ENCODE data around the gene FOXC2.

The FOXC2 gene

DNA sequence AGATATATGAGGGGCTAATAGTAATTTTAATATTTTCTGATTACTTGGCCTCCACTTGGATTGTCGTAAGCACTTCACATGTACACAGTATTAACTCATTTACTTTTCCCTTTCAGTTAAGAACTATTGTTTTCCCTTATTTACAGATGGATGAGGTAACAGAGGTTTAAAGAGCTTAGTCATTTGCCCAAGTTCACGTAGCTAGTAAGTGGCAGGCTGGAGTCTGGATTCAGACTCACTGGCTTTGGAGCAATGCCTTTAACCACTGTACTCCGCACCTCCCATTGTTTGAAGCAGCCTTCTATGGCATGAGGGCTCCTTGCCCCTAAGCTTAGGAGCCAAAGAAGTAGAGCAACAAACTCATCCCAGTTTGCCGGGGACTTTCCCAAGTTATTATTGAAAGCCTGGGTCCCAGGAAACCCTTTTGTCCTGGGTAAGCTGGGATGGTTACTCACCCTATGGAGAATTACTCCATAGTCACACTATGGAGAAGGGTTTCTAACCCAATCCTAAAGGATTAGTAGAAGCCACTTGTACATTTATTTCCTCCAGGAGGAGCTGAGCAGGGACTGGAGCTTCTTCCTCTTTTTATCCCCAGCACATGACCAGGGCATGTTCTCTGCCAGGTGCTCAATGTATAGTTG, 24.0 kb downstream of the FOXC2 start:
- no peak for DNase-seq (ENCODE audit: low spot score)

DNA sequence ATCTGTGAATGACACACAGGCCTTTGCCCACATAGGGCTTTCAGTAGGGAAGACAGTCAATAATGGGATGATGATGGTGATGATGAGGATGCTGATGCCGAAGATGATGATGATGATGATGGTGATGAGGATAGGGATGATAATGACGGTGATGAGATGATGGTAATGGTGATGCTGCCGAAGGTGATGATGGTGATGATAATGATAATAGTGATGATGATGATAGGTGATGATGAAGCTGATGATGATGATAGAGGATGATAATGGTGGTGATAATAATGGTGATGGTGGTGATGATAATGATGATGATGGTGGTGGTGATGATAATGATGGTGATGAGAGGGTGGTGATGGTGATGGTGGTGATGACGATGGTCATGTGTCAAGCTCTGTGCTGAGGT, 24.6 kb downstream of the FOXC2 start:
- no peak for DNase-seq (ENCODE audit: low spot score)

DNA sequence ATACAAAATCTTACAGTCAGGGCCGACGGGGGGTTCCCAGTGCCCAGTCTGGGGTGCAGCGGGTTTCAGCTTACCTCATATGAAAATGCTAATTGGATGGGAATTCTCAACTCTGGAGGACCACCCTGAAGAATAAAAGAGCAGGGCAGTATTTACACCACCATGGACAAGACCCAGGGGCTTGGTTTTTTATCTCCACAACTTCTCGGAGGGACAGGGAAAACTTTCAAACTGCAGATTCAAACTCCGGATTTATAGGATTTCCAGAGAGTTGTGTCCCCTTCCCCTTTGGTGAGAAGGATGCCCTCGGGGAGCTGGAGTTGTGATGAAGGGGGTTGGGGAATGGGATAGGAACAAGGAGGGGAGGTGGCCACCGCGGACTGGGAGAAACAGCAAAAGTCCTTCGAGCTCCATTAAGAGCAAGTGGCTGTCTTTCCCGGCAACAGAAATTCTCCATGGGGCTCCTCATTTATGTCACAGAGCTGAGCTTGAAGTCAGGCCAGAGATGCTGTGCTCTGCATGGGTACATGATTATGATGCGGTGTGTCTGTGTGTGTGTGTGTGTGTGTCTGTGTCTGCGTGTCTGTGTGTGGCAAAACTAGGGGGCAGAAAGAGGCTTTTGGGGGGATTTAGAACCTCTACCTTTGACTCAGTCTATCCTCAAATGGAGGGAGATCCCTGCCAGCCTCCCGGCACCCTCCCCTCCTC, 27.4 kb downstream of the FOXC2 start:
- no peak for DNase-seq (ENCODE audit: low spot score)

DNA sequence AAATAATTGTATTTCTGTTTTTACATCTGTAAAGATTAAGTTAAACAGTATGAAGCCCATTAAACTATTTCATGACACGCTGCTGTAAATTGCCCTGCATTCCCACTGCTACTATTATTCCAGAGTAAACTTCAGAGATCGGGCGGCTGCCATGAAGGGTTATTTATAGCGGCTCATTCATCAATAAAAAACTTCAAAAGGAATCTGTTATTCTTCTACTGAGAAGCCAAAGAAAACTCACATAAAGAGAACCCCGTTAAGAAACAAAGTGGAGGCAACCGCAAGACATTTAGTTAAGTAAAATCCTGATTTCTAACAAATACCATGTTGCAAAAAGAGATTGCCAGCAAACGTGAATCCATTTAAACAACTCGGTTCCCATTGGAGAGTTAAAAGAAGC, 28.1 kb downstream of the FOXC2 start:
- no peak for DNase-seq (ENCODE audit: low spot score)

DNA sequence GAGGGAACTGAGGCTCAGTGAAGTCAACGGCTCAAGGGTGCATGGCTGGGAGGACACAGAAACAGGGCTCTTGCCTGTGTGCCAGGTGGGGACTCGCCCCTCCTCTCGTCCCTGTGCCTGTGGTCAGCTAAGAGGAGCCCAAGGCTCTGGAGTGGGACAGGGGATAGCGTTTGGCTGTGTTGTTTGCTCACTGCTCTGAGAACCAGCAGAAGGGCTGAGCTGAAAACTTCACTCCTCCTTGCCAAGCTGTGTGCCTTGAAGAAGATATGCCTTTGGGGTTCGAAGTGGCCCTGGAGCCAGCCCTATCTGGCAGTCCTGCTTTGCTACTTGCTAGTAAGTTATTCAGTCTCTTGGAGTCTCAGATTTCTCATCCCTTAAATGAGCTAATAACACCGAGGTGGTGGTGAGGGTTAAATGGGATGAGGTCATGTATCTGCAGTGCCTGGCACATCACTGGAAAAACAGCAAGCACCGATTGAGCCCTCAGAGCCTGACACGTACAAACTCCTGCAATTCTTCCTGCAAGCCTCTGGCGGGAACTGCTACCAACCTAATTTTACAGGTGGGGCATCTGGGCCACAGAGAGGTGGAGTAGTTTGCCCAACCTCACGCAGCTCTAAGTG, 29.5 kb downstream of the FOXC2 start:
- no peak for DNase-seq (ENCODE audit: low spot score)

DNA sequence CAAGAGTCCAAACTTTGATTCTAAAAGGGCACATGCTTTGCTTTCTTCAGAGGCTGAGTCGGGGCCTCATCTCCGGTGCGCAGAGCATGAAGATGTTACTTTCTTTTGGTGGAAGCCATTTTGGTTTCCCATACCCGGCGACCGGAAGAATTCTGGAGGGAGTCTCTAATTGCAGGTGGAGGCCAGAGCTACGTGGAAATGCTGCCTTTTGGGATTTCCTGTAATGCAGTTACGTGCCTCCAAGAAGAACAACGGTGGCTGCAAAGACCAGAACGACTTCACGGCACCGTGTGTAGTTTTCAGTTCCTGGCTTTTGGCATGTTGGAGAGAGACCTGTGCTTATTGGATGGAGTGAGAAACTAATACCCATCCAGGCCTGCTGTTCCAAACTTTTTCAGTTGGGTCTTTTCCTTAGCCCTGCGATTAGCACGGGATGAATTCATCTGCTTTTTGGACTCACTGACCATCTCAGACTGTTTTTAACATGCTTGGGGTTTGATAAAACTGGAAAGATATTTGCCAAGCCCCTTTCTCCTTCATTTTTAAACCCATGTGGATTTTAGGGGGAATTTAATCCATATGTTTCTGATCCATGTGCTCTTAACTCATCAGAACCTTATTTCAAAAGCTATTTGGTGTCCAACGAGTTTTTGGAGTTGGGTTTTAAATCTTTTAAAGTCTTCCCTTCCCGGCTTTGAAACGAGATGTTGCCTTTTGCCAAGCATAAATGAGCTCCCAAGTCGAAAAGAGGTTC, 30.7 kb downstream of the FOXC2 start:
- no peak for DNase-seq (ENCODE audit: low spot score)

DNA sequence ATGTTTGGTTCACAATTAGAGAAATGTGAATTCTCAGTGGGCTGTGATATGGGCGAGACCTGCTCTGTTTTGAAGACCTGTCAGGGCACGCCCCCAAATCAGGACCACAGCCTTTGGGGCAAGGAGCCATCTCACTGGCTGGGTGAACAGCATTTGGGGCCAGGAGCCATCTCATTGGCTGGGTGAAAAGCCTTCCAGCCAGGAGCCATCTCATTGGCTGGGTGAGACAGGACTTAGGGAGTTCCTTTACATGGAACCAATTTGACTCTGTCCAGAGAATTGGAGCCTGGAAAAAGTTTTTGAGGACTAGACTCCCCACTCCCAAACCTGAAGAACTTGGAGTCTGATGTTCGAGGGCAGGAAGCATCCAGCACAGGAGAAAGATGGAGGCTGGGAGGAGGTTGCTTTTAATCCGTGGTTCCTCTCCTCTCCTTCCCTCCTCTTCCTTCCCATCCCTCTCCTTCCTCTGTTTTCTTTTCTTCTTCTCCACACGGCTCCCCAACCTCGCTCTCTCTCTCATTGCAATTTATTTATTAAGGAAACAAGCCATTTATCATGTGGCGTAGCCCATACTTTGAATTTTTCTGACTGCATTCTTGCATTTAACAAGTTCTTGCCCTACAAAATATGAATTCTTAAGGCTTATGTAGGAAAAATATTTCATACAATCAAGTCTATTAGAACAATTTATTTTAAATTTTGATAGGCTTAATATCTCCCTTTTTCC, 31.4 kb downstream of the FOXC2 start:
- DNase-seq (ENCODE audit: low spot score) = peak; percentile 61

DNA sequence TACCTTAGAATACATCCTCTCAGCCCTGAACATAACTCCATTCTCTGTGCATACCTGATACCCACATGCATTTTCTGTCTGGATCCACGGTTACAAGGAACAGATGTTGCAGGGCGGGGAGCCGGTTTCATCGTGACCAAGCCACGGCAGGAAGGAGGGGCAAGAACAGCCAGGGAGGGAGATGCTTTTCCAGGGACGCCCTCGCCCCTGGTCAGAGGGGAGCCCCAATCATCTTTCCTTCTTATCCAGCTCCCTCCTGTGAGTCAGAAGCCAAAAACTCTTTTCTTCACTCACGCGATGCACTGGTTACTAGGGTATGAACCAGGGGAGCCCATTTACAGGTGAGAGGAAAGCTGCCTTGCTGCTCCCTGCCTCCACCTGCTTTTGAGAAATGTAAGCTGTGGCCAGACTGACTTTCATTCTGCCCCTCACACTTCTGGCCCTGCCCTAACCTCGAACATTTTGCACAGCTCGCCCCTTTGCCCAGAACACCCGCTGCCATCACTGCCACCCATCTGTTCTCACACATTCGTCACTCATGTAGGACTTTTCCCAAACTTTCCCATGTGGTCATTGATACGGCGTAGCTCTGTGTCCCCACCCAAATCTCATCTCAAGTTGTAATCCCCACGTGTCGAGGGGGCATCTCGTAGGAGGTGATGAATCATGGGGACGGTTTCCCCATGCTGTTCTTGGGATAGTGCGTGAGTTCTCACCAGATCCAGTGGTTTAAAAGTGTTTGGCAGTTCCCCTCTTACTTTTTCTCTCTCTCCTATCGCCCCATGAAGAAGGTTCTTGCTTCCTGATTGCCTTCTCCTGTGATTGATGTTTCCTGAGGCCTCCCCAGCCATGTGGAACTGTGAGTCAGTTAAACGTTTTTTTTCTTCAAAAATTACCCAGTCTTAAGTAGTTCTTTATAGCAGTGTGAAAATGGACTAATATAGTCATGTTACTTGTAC, 32.3 kb downstream of the FOXC2 start:
- DNase-seq (ENCODE audit: low spot score) = no peak

DNA sequence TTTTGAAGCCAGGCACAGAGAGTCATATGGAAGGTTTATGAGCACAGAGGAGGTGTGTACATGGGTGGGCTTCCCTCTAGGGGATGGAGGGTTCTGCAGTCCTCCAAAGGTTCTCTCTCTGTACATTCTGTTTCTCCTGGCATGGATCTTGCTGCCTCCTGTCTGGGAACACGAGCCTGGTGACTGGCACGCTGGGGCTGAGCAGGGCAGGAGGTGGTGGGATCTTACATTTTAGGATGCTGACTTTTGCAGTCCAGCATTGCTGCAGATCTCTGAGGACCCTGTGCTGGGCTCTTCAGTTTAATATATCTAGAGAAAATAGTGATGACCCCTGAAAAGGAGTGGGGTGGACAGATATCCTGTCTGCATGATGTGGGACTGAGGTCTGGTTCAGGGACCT, 34.7 kb downstream of the FOXC2 start:
- DNase-seq (ENCODE audit: low spot score) = no peak

DNA sequence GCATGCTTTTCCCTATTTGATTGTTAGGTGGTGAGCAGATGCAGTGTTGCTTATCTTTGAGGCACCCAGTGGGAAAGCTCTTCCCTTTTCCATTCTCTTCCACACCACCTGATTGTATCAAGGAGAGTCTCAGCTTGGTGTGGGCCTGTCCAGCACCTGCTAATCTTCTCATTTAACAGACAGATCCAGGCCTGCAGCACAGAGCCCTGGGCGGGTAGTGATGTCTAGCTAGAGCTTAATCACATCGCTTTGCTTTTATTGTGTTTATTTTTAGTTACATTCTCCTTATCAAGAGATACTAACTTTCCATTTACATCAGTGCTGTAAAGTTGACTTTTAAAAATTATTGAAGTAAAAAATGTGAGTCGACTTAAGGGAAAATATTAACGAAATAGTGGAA, 35.9 kb downstream of the FOXC2 start:
- no peak for DNase-seq (ENCODE audit: low spot score)

DNA sequence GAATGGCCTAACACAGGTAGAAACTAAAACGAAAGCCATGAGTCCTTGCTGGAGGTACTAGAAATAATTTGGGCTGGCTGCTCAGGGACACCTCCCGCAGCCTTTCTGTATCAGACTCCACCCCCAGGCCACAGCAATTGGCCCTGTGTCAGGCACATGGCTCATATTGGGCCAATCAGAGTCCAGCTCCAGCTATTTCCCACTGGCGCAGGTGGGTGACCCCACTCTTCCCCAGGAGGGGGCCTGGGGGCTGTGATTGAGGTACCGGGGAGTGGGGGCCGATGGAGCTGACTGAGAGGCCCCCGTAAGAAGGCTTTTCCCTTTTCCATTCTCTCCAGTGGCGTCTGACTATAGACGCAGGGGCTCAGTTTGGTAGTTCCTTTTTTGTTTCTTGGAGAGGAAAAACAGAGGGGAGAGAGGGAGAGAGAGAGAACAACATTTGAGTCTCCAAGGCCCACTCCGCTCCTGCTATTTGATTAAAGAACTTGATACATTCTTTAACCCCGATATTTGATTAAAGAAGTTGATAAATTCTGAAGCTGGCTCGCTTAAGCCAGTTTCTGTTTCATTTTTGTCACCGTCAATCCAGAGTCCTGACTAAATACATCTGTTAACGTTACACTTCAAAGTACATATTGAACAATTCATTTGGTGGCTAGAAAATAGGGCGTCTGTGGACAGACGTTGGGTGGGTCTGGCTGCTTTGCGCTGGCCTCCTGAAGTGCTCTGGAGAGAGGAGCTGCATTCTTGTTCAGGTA, 38.0 kb downstream of the FOXC2 start:
- peak; percentile 46 for DNase-seq (ENCODE audit: low spot score)

DNA sequence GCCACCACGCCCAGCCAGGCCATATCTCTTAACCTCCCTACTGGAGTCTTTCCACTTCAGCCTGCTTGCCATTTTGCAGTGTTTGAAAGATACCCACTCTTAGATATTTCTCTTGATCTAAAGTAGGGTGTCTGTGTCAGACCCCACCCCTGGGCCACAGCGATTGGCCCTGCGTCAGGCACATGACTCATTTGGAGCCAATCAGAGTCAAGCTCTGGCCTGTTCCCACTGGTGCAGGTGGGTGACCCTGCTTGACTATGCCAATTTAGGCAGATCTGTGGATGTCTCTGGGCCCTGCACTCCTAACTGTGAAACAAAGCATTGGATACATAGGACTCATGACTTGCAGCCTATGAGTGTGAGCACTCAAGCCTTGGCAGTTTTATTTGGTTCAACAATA, 39.3 kb downstream of the FOXC2 start:
- DNase-seq (ENCODE audit: low spot score) = peak; percentile 34

DNA sequence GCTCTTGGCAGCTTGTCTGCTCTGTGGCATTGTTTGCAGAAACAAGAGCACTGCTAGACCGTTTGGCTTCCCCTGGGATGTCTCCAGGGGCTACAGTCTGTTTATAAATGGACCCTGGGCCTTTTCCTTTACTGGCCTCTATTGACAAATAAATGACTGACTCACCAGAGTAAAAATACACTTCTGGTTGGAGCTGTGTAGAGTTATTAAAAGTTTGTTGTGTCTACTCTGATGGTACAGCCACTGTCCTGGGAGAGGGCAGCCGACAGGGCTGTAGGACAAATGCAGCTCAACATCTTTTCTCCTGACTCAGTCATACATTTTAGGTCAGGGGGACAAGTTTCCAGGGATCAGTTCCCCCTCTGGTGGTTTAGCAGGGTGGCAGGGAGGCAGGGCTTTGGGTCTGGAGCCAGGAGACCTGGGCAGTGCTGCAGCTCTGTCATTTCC, 41.7 kb downstream of the FOXC2 start:
- DNase-seq (ENCODE audit: low spot score) = no peak

DNA sequence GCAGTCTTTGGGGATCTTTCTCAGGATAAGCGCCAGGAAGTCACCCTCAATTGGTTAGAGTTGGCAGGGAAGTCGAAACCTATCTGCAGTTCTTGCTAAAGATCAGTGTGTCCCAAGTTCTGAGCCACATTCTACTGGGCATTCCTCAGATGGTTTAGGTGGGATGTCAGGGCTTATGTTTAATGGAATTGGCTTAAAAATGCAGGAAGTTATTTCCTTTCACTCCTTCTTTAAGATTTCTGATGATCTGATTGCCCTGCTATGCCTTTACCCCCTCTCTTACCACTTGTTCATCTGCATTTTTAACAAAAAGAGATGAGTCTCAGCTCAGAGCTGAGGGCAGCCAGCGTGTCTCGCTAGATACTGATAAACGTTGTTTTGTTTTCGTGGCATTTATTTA, 42.5 kb downstream of the FOXC2 start:
- DNase-seq (ENCODE audit: low spot score) = no peak

DNA sequence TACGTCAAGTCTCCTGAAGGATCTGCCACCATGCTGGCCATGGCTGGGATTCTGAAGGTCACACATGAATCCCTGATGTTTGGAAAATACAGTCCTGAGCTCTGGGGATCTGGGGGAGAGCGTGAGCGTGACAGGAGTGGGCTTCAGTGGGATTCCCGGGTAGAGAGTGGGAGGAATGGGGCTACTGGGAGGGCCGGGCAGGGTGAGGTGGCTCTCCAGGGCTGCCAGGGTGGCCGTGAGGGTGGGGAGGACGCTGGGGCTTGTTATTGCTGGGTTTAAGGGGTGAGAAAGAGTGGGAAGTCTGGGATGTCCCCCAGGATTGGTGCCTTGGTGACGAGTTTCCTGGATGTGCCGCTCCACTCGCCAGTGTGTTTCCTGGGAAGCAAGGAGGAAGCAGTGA, 43.0 kb downstream of the FOXC2 start:
- DNase-seq (ENCODE audit: low spot score) = no peak

DNA sequence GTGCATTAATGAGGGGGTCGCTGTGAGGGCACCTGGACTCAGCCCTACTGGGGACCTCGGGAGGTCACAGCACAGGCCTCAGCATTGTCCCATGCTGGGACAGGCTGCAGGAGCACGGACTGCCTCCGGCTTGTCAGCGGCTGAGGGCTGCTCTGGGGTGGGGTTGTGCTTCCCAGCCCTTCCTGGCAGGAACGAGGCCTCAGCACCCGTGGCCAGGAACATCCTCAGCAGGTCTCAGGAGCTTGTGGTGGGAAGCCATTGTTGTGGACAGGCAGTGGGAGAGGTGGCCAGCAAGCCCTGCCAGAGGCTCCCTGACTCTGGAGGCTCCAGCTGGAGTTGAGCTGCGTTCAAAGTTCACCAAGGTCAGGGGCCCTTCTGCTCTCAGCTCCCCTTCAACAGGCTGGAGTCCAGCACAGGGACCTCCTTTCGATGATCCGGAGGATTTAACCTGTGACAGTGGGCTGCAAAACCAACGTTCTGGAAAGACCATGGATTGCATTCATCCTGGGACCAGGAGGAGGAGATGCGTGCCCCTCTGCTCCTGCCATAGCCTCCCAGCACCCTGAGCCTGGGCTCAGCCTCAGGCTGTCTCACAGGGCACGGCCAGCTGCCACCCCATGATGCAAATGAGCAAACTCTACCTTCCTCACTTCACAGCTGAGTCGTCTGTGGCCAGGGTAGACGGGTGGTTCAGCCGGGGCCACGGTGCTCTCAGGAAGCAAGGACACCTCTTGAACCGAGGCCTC, 44.3 kb downstream of the FOXC2 start:
- DNase-seq (ENCODE audit: low spot score) = no peak

DNA sequence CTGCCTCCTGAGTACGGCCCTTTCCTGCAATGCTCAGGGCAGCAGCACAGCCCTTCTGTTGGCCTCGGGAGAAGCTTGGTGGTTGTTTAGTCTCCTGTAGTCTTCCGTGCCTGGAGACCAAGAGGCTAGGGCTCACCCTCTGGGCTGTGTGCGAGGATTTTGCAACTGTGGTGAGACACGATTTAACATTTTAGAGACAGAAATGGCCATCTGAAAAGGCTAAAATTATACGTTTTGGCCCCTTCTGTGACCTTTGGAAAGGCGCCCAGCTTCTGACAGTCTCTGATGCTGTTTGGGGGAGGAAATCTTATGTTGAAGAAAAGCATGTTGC, 44.9 kb downstream of the FOXC2 start:
- no peak for DNase-seq (ENCODE audit: low spot score)

DNA sequence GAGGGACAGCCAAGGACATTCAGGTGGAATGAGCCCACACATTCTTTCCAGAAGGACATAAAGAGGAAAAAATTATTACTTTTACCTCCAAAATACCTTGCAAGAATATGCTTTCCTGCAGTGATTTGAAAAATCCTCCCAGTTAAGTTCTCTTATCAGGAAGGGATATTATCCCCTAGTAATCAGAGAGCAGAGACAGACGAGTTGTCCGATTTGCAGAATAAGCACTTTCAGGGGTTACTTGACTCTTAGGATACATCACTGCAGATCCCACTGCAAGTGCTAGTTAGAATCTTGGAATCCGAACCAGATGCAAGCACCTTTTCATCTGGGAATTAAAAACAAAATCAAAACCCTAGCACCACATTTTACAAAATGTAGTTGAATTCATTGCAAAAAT, 45.3 kb downstream of the FOXC2 start:
- DNase-seq (ENCODE audit: low spot score) = no peak

DNA sequence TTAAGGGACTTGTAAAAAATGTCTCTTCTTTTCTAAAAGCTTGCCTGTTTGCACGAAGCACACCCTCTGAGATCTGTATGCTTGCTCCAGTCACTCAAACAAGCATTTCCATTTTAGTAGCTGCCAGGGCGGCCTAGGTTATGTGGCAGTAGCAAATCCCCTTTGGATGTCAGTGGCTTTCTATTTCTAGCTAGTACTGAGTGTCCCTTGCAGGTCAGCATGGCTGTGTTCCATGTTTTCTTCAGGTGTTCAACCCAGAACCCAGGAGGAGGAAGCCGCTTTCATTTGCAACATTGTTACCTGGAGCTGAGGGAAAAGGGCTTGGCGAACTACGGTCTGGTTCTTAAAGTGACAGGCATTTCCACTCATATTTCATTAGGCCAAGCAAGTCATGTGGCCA, 48.1 kb downstream of the FOXC2 start:
- DNase-seq (ENCODE audit: low spot score) = no peak

DNA sequence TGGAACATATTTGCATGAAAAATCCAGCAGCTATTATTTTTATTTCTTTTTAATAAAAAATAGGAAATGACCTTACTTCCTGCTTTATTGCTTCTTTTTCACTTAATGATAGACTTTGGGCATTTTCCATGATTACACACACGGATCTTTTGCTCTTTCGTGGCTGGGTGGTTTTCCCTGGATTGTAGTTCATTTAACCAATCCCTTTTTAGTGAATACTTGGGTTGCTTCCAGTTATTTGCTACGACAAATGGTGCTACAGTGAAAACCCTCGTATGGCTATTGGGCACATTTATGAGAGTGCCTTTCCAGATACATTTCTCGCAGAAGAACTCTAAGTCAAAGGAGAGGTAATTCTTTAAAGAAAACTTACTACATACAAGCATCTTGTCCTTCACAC, 50.3 kb downstream of the FOXC2 start:
- no peak for DNase-seq (ENCODE audit: low spot score)
